Measurements from ENCODE around the gene ANKS3. TPM values are rescaled to one million over a fixed set of nuclear protein-coding genes. Genes with fewer than 3 reads are reported as not detected.

The ANKS3 gene
- total and polyA plus RNA-seq, 2 experiments from 2014 or later: 22.5 to 24.9 TPM

DNA sequence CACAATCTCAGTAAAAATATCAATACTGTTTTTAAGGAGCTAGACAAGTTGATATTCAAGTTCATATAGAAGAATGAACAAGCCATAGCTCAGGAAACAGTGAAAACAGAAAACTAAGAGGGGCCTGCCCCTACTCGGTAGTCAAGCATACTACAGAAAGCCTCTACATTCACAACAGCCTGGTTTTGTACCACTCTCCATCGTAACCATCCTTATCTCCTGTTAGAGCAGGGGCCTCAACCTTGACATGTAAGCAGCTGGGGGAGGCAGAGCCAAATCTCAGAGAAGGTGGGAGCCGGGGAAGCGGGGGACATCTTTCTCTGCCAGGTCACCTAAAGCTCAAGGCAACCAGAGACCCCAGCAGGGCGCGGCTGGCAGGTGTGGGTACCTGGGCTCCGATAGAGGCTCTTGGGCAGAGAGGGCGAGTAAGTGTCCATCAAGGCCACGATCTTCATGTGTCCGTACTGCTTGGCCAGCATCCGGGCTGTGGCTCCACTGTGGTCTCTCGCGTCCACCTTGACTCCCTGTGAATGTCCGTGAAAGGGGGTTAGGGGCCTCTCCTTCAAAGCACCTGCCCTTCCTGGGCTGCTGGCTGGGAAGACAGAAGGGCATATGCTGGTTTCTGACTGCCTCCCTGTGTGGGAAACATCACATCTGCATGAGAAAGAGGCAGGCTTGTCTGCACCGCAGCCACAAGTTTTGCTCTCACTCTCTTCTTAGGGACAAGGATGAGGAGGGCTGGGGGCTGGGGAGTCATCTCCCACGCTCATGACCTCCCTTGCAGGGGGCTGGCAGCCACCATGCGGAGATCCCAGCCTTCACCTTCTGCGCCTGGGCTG, 20.2 kb downstream of the ANKS3 start:
- Histone ChIP-seq H3K27ac (ENCODE audit: low read depth) (peak overlapping the region; percentile 61; the same call in 1 of the 2 replicates), H3K4me1 (ENCODE audit: insufficient read depth) (peaks cover 21% of the 10 kb centered on the region), H2AFZ (no peak overlapping the region), H4K20me1 (replicated peaks; ENCODE audit: insufficient read depth) (peaks cover 11% of the 10 kb centered on the region; the same call in 1 of the 2 replicates), H3K36me3 (ENCODE audit: insufficient read depth) (no peaks in the 10 kb centered on the region; the same call in 1 of the 2 replicates), H3K9me2 (ENCODE audit: insufficient read depth) (no peaks in the 10 kb centered on the region), H3K4me3 (no peak overlapping the region), H3F3A (replicated peaks; ENCODE audit: low read depth) (peaks cover 3% of the 10 kb centered on the region; the same call in 1 of the 2 replicates), H3K27me3 (ENCODE audit: insufficient read depth) (no peaks in the 10 kb centered on the region), H3K4me2 (peak overlapping the region; percentile 75), H3K79me2 (replicated peaks; ENCODE audit: insufficient read depth) (peaks cover 26% of the 10 kb centered on the region)
- H3K9me3 Mint-ChIP-seq: no peaks in the 10 kb centered on the region
- no peak for TF ChIP-seq JUNB (IDR thresholded peaks at IDR 0.05; ENCODE audit: unreplicated experiment)
- no peak for TF ChIP-seq EZH2 (IDR thresholded peaks at IDR 0.05; ENCODE audit: low read depth, unreplicated experiment)
- TF ChIP-seq, protein P1, sequence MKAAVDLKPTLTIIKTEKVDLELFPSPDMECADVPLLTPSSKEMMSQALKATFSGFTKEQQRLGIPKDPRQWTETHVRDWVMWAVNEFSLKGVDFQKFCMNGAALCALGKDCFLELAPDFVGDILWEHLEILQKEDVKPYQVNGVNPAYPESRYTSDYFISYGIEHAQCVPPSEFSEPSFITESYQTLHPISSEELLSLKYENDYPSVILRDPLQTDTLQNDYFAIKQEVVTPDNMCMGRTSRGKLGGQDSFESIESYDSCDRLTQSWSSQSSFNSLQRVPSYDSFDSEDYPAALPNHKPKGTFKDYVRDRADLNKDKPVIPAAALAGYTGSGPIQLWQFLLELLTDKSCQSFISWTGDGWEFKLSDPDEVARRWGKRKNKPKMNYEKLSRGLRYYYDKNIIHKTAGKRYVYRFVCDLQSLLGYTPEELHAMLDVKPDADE (IDR thresholded peaks at IDR 0.05): no peak
- no peak for TF ChIP-seq STAT1 (IDR thresholded peaks at IDR 0.05; ENCODE audit: unreplicated experiment)
- peak; percentile 71 for DNase-seq (ENCODE audit: low spot score)
- peaks cover 61% of the 10 kb centered on the region for H3K36me3 Mint-ChIP-seq (ENCODE audit: low read depth)
- peak overlapping the region; percentile 91; the same call in 1 of the 2 replicates for H3K27ac Mint-ChIP-seq
- peak overlapping the region; percentile 58 for H3K4me3 Mint-ChIP-seq
- ATAC-seq: peak; percentile 94
- H3K4me1 Mint-ChIP-seq: peaks cover 36% of the 10 kb centered on the region
- peaks cover 6% of the 10 kb centered on the region for H3K27me3 Mint-ChIP-seq (ENCODE audit: insufficient read depth, low read depth, poor library complexity)

DNA sequence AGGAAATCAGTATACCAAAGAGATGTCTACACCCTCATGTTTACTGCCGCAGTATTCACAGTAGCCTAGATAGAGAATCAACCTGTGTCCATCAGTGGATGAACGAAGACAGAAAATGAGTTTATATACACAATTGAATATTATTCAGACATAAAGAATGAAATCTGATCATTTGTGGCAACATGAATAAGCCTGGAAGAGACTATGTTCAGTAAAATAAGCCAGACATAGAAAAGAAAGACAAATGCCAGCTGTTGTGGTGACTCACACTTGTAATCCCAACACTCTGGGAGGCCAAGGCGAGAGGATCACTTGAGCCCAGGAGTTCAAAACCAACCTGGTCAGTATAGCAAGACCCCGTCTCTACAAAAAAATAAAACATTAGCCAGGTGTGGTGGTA, 24.6 kb downstream of the ANKS3 start:
- Mint-ChIP-seq H3K9me3 (no peaks in the 10 kb centered on the region), H3K4me3 (no peak overlapping the region), H3K36me3 (ENCODE audit: low read depth) (peaks cover 62% of the 10 kb centered on the region), H3K4me1 (peaks cover 16% of the 10 kb centered on the region), H3K27me3 (ENCODE audit: insufficient read depth, low read depth, poor library complexity) (peaks cover 5% of the 10 kb centered on the region), H3K27ac (no peak overlapping the region)
- ATAC-seq (no peak), DNase-seq (ENCODE audit: low spot score) (no peak)
- Histone ChIP-seq H2AFZ (no peak overlapping the region), H3K27me3 (ENCODE audit: insufficient read depth) (no peaks in the 10 kb centered on the region), H3K27ac (ENCODE audit: low read depth) (no peak overlapping the region), H3K4me2 (no peak overlapping the region), H3F3A (replicated peaks; ENCODE audit: low read depth) (no peaks in the 10 kb centered on the region; the same call in 1 of the 2 replicates), H4K20me1 (replicated peaks; ENCODE audit: insufficient read depth) (peaks cover 18% of the 10 kb centered on the region), H3K9me2 (ENCODE audit: insufficient read depth) (no peaks in the 10 kb centered on the region), H3K4me1 (ENCODE audit: insufficient read depth) (peaks cover 8% of the 10 kb centered on the region), H3K36me3 (ENCODE audit: insufficient read depth) (peaks cover 5% of the 10 kb centered on the region), H3K4me3 (no peak overlapping the region), H3K79me2 (replicated peaks; ENCODE audit: insufficient read depth) (peaks cover 32% of the 10 kb centered on the region)
- TF ChIP-seq CREB1 (CRISPR knock-in tag; IDR thresholded peaks at IDR 0.05; ENCODE audit: low read depth) (no peak), ZNF114 (CRISPR knock-in tag; IDR thresholded peaks at IDR 0.05) (no peak), EZH2phosphoT487 (IDR thresholded peaks at IDR 0.05; ENCODE audit: unreplicated experiment) (no peak), STAT1 (IDR thresholded peaks at IDR 0.05; ENCODE audit: unreplicated experiment) (no peak), JUNB (IDR thresholded peaks at IDR 0.05; ENCODE audit: unreplicated experiment) (no peak), ZNF331 (CRISPR knock-in tag; IDR thresholded peaks at IDR 0.05; ENCODE audit: low read depth) (no peak), NANOG (IDR thresholded peaks at IDR 0.05; ENCODE audit: borderline replicate concordance) (no peak), EZH2 (IDR thresholded peaks at IDR 0.05; ENCODE audit: low read depth, unreplicated experiment) (no peak)
- TF ChIP-seq, protein P1 (IDR thresholded peaks at IDR 0.05): no peak
- TF ChIP-seq, protein P2, sequence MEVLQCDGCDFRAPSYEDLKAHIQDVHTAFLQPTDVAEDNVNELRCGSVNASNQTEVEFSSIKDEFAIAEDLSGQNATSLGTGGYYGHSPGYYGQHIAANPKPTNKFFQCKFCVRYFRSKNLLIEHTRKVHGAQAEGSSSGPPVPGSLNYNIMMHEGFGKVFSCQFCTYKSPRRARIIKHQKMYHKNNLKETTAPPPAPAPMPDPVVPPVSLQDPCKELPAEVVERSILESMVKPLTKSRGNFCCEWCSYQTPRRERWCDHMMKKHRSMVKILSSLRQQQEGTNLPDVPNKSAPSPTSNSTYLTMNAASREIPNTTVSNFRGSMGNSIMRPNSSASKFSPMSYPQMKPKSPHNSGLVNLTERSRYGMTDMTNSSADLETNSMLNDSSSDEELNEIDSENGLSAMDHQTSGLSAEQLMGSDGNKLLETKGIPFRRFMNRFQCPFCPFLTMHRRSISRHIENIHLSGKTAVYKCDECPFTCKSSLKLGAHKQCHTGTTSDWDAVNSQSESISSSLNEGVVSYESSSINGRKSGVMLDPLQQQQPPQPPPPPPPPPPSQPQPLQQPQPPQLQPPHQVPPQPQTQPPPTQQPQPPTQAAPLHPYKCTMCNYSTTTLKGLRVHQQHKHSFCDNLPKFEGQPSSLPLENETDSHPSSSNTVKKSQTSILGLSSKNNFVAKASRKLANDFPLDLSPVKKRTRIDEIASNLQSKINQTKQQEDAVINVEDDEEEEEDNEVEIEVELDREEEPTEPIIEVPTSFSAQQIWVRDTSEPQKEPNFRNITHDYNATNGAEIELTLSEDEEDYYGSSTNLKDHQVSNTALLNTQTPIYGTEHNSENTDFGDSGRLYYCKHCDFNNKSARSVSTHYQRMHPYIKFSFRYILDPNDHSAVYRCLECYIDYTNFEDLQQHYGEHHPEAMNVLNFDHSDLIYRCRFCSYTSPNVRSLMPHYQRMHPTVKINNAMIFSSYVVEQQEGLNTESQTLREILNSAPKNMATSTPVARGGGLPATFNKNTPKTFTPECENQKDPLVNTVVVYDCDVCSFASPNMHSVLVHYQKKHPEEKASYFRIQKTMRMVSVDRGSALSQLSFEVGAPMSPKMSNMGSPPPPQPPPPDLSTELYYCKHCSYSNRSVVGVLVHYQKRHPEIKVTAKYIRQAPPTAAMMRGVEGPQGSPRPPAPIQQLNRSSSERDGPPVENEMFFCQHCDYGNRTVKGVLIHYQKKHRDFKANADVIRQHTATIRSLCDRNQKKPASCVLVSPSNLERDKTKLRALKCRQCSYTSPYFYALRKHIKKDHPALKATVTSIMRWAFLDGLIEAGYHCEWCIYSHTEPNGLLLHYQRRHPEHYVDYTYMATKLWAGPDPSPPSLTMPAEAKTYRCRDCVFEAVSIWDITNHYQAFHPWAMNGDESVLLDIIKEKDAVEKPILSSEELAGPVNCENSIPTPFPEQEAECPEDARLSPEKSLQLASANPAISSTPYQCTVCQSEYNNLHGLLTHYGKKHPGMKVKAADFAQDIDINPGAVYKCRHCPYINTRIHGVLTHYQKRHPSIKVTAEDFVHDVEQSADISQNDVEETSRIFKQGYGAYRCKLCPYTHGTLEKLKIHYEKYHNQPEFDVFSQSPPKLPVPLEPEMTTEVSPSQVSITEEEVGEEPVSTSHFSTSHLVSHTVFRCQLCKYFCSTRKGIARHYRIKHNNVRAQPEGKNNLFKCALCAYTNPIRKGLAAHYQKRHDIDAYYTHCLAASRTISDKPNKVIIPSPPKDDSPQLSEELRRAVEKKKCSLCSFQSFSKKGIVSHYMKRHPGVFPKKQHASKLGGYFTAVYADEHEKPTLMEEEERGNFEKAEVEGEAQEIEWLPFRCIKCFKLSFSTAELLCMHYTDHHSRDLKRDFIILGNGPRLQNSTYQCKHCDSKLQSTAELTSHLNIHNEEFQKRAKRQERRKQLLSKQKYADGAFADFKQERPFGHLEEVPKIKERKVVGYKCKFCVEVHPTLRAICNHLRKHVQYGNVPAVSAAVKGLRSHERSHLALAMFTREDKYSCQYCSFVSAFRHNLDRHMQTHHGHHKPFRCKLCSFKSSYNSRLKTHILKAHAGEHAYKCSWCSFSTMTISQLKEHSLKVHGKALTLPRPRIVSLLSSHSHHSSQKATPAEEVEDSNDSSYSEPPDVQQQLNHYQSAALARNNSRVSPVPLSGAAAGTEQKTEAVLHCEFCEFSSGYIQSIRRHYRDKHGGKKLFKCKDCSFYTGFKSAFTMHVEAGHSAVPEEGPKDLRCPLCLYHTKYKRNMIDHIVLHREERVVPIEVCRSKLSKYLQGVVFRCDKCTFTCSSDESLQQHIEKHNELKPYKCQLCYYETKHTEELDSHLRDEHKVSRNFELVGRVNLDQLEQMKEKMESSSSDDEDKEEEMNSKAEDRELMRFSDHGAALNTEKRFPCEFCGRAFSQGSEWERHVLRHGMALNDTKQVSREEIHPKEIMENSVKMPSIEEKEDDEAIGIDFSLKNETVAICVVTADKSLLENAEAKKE (CRISPR knock-in tag; IDR thresholded peaks at IDR 0.05): no peak
